CD14-positive monocyte (primary cell): Measurements from ENCODE around the gene TRIOBP. TPM values are rescaled to one million over a fixed set of nuclear protein-coding genes. Genes with fewer than 3 reads are reported as not detected.
"Not testable (repeated sequence)": the region's sequence is repeated elsewhere in the genome, so short reads cannot be mapped to it uniquely, and the experiment has no call there.

Source experiments
- DNase-seq, 3 donors: peaks; one replicate each; pipeline ENCODE4 v3.0.0-alpha.2; 2011 to 2022
- H2AFZ ChIP-seq: 2 replicates; pipeline ENCODE4 v1.6.0; 2012; ENCODE audit warnings: mild to moderate bottlenecking, low read depth, low read length, inconsistent platforms; ENCODE audit not compliant: insufficient read depth, poor library complexity, severe bottlenecking
- H3K27ac ChIP-seq, 2 donors: 1 replicate in 1 of 2; 2 replicates in 1 of 2; pipeline ENCODE4 v1.5.1; 2012 to 2013; ENCODE audit warnings: low read length in 2 of 2, control low read depth in 1 of 2, inconsistent platforms in 1 of 2, low read depth in 1 of 2, mild to moderate bottlenecking in 1 of 2
- H3K27me3 ChIP-seq, 2 donors: one replicate each; pipeline versions ENCODE4 v1.6.0 to v1.6.1; 2011 to 2013; ENCODE audit warnings: low read length in 2 of 2; ENCODE audit not compliant: control insufficient read depth in 2 of 2, insufficient read depth in 2 of 2
- H3K36me3 ChIP-seq, 2 donors: replicated peaks in 1 of 2; 1 replicate in 1 of 2; 2 replicates in 1 of 2; pipeline versions ENCODE4 v1.5.1 to v1.6.1; 2012 to 2013; ENCODE audit warnings: low read length in 2 of 2, control low read depth in 1 of 2, inconsistent platforms in 1 of 2, mild to moderate bottlenecking in 1 of 2; ENCODE audit not compliant: insufficient read depth in 2 of 2, control insufficient read depth in 1 of 2
- H3K4me1 ChIP-seq, 2 donors: 1 replicate in 1 of 2; 2 replicates in 1 of 2; pipeline versions ENCODE4 v1.5.1 to v1.6.1; 2012 to 2013; ENCODE audit warnings: low read length in 2 of 2, control low read depth in 1 of 2, inconsistent platforms in 1 of 2, mild to moderate bottlenecking in 1 of 2, moderate library complexity in 1 of 2; ENCODE audit not compliant: insufficient read depth in 2 of 2, control insufficient read depth in 1 of 2
- H3K4me2 ChIP-seq: replicated peaks from 2 replicates; pipeline ENCODE3; 2012; ENCODE audit warnings: low read length, moderate library complexity, mild to moderate bottlenecking; ENCODE audit not compliant: poor library complexity, severe bottlenecking; ENCODE audit errors: extremely low read depth
- H3K4me3 ChIP-seq, 3 experiments: fragments of 200-600 bp in 1 of 3; sonication (generic) in 1 of 3; replicated peaks in 1 of 3; 1 replicate in 2 of 3; 2 replicates in 1 of 3; pipeline ENCODE4 v1.5.1; 2011 to 2013; ENCODE audit warnings: low read length in 3 of 3, mild to moderate bottlenecking in 3 of 3, control low read depth in 2 of 3, low read depth in 2 of 3, inconsistent platforms in 1 of 3, moderate library complexity in 1 of 3
- H3K79me2 ChIP-seq: 2 replicates; pipeline ENCODE4 v1.6.0; 2012; ENCODE audit warnings: mild to moderate bottlenecking, control low read depth, inconsistent platforms, low read length, moderate library complexity; ENCODE audit not compliant: insufficient read depth
- H3K9ac ChIP-seq: 2 replicates; pipeline ENCODE4 v1.6.0; 2017; ENCODE audit warnings: low read length, mild to moderate bottlenecking; ENCODE audit not compliant: insufficient read depth, poor library complexity, severe bottlenecking
- H3K9me3 ChIP-seq, 2 donors: replicated peaks in 1 of 2; 1 replicate in 1 of 2; 2 replicates in 1 of 2; pipeline versions ENCODE4 v1.5.1 to v1.6.1; 2012 to 2013; ENCODE audit warnings: low read length in 2 of 2, control low read depth in 1 of 2; ENCODE audit not compliant: control insufficient read depth in 1 of 2, insufficient read depth in 1 of 2
- H4K20me1 ChIP-seq: 2 replicates; pipeline ENCODE4 v1.6.0; 2012; ENCODE audit warnings: mild to moderate bottlenecking, low read length, control low read depth, moderate library complexity; ENCODE audit not compliant: insufficient read depth
- H3K27ac Mint-ChIP-seq, 7 donors: one replicate each; pipeline ENCODE4 v1.8.0; 2020; ENCODE audit warnings: mild to moderate bottlenecking in 7 of 7, mixed read lengths in 7 of 7, moderate library complexity in 6 of 7, inconsistent platforms in 2 of 7
- H3K27me3 Mint-ChIP-seq, 3 donors: one replicate each; pipeline ENCODE4 v1.8.0; 2021 to 2022; ENCODE audit warnings: low read depth in 3 of 3, mild to moderate bottlenecking in 3 of 3, mixed read lengths in 3 of 3, moderate library complexity in 3 of 3, inconsistent platforms in 1 of 3
- H3K36me3 Mint-ChIP-seq, 2 donors: one replicate each; pipeline ENCODE4 v1.8.0; 2020; ENCODE audit warnings: mixed read lengths in 2 of 2, inconsistent platforms in 1 of 2, mild to moderate bottlenecking in 1 of 2
- H3K4me1 Mint-ChIP-seq: one replicate; pipeline ENCODE4 v1.8.0; 2020; ENCODE audit warnings: mild to moderate bottlenecking, mixed read lengths
- H3K4me3 Mint-ChIP-seq, 2 donors: one replicate each; pipeline ENCODE4 v1.8.0; 2020; ENCODE audit warnings: mild to moderate bottlenecking in 2 of 2, mixed read lengths in 2 of 2, moderate library complexity in 1 of 2
- H3K9me3 Mint-ChIP-seq, 7 donors: one replicate each; pipeline ENCODE4 v1.8.0; 2020 to 2022; ENCODE audit warnings: mixed read lengths in 7 of 7, mild to moderate bottlenecking in 6 of 7, moderate library complexity in 6 of 7, inconsistent platforms in 2 of 7
- WGBS: methylation state at CpG from one replicate; pipeline ENCODE4 v1.1.5; 2013; ENCODE audit warnings: missing lambda C conversion rate; ENCODE audit not compliant: insufficient coverage; 5-methylcytosine and 5-hydroxymethylcytosine counted together
- intact Hi-C, 2 donors: fragments of 100-400 bp; cut with micrococcal nuclease; formaldehyde crosslinking; loops; one replicate each; pipeline versions ENCODE4 v1.15.0 to v1.15.1; 2023
- polyA plus RNA-seq, 3 donors: library from polyadenylated mRNA; depleted of rRNA in 1 of 3; unstranded in 2 of 3; stranded (reverse) in 1 of 3; fragments of 300-500 nt in 2 of 3; fragments of >200 nt in 1 of 3; fragmentation: Illumina TruSeq in 2 of 3; gene quantifications; 1 replicate in 2 of 3; 2 replicates in 1 of 3; pipeline ENCODE4 v1.2.3, GENCODE V29; 2012 to 2021
- TF ChIP-seq, protein P1 (sequence below): fragments of 200-600 bp; IDR thresholded peaks from one replicate; pipeline ENCODE4 v1.8.0; 2022; ENCODE audit warnings: antibody characterized with exemption, mild to moderate bottlenecking

Gene TRIOBP
- polyA plus RNA-seq, 3 donors: 43.0 to 46.6 (median 44.7) TPM

DNA sequence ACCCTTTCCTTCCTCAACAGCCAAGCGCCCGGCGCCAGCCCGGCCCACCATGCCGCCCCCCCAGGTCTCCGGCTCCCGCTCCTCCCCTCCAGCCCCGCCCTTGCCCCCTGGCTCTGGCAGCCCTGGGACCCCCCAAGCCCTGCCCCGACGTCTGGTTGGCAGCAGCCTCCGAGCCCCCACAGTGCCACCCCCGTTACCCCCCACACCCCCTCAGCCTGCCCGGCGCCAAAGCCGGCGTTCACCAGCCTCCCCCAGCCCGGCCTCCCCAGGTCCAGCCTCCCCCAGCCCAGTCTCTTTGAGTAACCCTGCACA lies 41.6 kb upstream of the TRIOBP start:
- no peak overlapping the region for H3K27ac ChIP-seq
- intact Hi-C loops: no loop called here
- no peak overlapping the region for H3K9ac ChIP-seq
- Mint-ChIP-seq H3K27ac (no peak overlapping the region), H3K9me3 (peaks cover 0 to 2% (median 0%) of the 10 kb centered on the region in 7 donors), H3K4me1 (peaks cover 22% of the 10 kb centered on the region), H3K36me3 (peaks cover 43 to 52% of the 10 kb centered on the region in 2 donors), H3K27me3 (no peaks in the 10 kb centered on the region), H3K4me3 (no peak overlapping the region)
- H2AFZ ChIP-seq: no peak overlapping the region
- H3K4me2 ChIP-seq: no peak overlapping the region
- H3K4me1 ChIP-seq: peaks cover 21 to 27% of the 10 kb centered on the region in 2 donors
- H3K36me3 ChIP-seq: peaks cover 43 to 56% of the 10 kb centered on the region in 2 donors
- no peaks in the 10 kb centered on the region for H3K27me3 ChIP-seq
- no peak for DNase-seq
- no peak overlapping the region for H3K4me3 ChIP-seq
- no peaks in the 10 kb centered on the region for H3K9me3 ChIP-seq
- TF ChIP-seq, protein P1, sequence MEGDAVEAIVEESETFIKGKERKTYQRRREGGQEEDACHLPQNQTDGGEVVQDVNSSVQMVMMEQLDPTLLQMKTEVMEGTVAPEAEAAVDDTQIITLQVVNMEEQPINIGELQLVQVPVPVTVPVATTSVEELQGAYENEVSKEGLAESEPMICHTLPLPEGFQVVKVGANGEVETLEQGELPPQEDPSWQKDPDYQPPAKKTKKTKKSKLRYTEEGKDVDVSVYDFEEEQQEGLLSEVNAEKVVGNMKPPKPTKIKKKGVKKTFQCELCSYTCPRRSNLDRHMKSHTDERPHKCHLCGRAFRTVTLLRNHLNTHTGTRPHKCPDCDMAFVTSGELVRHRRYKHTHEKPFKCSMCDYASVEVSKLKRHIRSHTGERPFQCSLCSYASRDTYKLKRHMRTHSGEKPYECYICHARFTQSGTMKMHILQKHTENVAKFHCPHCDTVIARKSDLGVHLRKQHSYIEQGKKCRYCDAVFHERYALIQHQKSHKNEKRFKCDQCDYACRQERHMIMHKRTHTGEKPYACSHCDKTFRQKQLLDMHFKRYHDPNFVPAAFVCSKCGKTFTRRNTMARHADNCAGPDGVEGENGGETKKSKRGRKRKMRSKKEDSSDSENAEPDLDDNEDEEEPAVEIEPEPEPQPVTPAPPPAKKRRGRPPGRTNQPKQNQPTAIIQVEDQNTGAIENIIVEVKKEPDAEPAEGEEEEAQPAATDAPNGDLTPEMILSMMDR: no peak
- peaks cover 81% of the 10 kb centered on the region for H4K20me1 ChIP-seq
- peaks cover 12% of the 10 kb centered on the region for H3K79me2 ChIP-seq
- 92% methylated on average over 11 of the region's 17 CpGs for whole genome bisulfite sequencing

DNA sequence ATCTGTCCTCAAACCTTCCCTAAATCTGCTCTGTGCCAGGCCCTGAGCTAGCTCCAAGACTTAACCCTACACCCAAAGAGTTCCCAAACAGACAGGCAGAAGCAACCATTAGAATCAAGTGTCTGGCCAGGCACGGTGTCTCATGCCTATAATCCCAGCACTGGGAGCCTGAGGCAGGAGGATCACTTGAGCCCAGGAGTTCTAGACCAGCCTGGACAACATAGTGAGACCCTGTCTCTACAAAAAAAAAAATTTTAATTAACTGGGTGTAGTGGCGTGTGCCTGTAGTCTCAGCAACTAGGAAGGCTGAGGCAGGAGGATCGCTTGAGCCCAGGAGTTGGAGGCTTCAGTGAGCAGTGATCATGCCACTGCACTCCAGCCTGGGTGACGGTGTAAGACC lies 40.3 kb upstream of the TRIOBP start:
- H3K4me2 ChIP-seq, intact Hi-C loops, H2AFZ ChIP-seq, H3K9me3 Mint-ChIP-seq, H3K4me3 Mint-ChIP-seq, H3K4me3 ChIP-seq, H3K27me3 Mint-ChIP-seq, DNase-seq, H3K27me3 ChIP-seq, H3K9me3 ChIP-seq, H3K9ac ChIP-seq: not testable (repeated sequence)
- WGBS: 100% methylated on average over 2 of the region's 4 CpGs
- Histone ChIP-seq H4K20me1 (peaks cover 71% of the 10 kb centered on the region), H3K27ac (peak overlapping the region; percentile 14 to 36), H3K36me3 (peaks cover 29 to 42% of the 10 kb centered on the region in 2 donors), H3K4me1 (peaks cover 35 to 41% of the 10 kb centered on the region in 2 donors), H3K79me2 (peaks cover 26% of the 10 kb centered on the region)
- H3K27ac Mint-ChIP-seq: peak overlapping the region in 5 of 7 donors; percentile 33 to 84 (median 69)
- peaks cover 31 to 39% of the 10 kb centered on the region in 2 donors for H3K36me3 Mint-ChIP-seq
- H3K4me1 Mint-ChIP-seq: peaks cover 36% of the 10 kb centered on the region
